ENCODE data around the gene HDAC4.

DNA sequence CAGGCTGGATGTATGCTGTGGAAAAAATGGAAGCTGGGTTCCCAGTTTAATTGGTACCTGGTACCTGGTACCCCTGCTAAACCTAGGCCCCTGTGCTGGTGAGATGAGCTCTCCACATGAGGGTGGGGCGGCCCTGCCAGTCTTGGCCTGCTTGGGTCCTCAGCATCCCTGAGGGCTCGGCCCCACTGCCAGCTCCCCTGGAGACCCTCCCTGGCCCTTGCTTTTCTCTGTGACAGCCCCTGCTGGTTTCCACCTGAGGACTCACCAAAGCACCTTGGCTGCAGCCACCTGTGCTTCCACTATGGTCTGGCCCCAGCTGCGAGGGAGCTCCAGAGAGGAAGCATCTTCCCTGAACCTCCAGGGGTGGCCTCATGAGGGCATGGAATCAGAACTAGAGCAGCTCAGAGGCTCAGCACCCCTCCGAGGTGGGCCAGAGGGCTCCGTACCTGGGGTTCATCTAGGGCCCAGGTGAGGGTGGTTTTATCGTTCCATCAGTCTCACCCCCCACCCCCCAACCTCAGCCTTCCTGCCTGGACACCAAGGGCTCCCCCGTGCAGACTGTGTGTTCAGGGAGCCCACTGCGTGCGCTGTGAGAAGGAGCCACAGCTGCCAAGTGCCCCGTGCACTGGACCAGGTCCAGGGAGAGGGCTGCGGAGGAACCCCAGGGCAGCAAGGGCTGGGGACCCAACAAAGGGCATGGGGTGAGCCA lies 23.7 kb upstream of the HDAC4 start:
- TF ChIP-seq, protein P1, sequence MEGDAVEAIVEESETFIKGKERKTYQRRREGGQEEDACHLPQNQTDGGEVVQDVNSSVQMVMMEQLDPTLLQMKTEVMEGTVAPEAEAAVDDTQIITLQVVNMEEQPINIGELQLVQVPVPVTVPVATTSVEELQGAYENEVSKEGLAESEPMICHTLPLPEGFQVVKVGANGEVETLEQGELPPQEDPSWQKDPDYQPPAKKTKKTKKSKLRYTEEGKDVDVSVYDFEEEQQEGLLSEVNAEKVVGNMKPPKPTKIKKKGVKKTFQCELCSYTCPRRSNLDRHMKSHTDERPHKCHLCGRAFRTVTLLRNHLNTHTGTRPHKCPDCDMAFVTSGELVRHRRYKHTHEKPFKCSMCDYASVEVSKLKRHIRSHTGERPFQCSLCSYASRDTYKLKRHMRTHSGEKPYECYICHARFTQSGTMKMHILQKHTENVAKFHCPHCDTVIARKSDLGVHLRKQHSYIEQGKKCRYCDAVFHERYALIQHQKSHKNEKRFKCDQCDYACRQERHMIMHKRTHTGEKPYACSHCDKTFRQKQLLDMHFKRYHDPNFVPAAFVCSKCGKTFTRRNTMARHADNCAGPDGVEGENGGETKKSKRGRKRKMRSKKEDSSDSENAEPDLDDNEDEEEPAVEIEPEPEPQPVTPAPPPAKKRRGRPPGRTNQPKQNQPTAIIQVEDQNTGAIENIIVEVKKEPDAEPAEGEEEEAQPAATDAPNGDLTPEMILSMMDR (IDR thresholded peaks at IDR 0.05), result no peak
- TF ChIP-seq POLR2A (IDR thresholded peaks at IDR 0.05), result no peak

Measured in testis (tissue), 2 donors.